A549 treated with Hydrocortisone at 1 μM for 4 hours (cell line): ENCODE measurements around the gene SDHAF2. TPM values are rescaled to one million over a fixed set of nuclear protein-coding genes. Genes with fewer than 3 reads are reported as not detected.

Experiments used
- total RNA-seq: library from RNA; stranded (reverse); fragments of 200-300 nt; extraction: Qiagen RNA extraction; gene quantifications from 5 replicates; pipeline ENCODE4 v1.2.3, GENCODE V29; 2022

The SDHAF2 gene
- 31.4 to 50.5 TPM (median 44.4 TPM) in 5 replicates for total RNA-seq

DNA sequence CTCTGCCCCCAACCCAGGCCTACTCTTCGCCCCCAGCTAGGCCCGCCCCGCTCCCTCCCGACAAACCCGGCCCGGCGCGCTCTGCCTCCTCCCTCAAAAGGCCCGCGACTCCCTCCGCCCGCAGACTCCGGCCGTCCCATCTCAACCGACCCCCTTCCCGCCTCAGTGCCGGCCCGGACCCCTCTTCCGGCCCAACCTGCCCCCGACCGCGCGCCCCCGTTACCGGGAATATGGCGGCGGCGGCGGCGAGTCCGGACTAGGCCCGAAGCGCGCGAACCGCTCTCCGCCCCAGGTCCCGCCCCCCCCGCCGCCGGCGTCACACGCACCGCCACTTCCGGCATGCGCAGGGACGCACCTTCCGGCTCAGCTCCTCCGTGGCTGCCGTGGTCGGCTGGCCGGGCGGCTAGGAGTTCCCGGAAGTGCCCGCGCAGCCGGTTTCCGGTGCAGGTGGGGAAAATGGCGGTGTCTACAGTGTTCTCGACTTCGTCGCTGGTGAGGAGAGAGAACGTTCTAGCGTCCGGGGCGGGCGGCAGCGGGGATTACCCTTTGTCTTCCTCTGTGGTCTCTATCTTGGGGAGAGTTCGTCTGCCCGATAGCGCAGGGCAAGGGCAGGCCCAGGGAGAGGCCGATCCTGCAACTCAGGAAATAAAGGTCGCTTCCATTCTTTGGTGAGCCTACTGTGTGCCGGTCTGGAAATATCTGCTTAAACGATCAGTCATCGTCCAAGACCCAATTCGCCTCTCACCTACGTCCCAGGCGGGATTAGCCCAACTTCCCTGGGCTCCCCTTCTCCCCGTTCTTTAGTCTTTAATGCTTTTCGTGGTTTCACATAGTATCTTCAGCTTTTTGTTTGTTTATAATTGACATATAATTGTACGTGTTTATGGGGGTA, at the start of gene SDHAF2, which contains the start of gene CPSF7:
Gene SDHAF2, plus strand, starts transcription at position 434 of the 892 bp plus-strand sequence. Its CDS starts 23 bp downstream, at position 457.
Gene CPSF7, minus strand, starts transcription at position 285 of the 892 bp plus-strand sequence. CDS start 740 bp downstream, outside the sequence.

Other genes starting within 250 kb of the SDHAF2 start
- gene PGA3, start 226.6 kb upstream of the SDHAF2 start, total RNA-seq, result not detected in 5 replicates
- gene PGA4, start 207.8 kb upstream of the SDHAF2 start, total RNA-seq, result 0.18 TPM in 1 of 5 replicates, not detected in the others
- not detected in 5 replicates for gene PGA5, start 188.9 kb upstream of the SDHAF2 start, total RNA-seq
- 0.51 to 0.97 TPM (median 0.69 TPM) in 5 replicates for gene VWCE, start 134.8 kb upstream of the SDHAF2 start, total RNA-seq
- gene DDB1, start 97.0 kb upstream of the SDHAF2 start, total RNA-seq, result 158 to 196 TPM (median 162 TPM) in 5 replicates
- 45.9 to 74.7 TPM (median 72.6 TPM) in 5 replicates for gene TKFC, start 96.9 kb upstream of the SDHAF2 start, total RNA-seq
- 41.1 to 44.9 TPM (median 44.2 TPM) in 5 replicates for gene CYB561A3, start 68.2 kb upstream of the SDHAF2 start, total RNA-seq
- 65.3 to 104 TPM (median 94.7 TPM) in 5 replicates for gene TMEM138, start 67.8 kb upstream of the SDHAF2 start, total RNA-seq
- 16.1 to 17.1 TPM (median 16.7 TPM) in 5 replicates for gene TMEM216, start 37.5 kb upstream of the SDHAF2 start, total RNA-seq
- 63.9 to 84.3 TPM (median 68.6 TPM) in 5 replicates for gene CPSF7, start 149 bp upstream of the SDHAF2 start, total RNA-seq
- gene LRRC10B, start 78.6 kb downstream of the SDHAF2 start, total RNA-seq, result 0.09 to 0.22 TPM (median 0.13 TPM) in 5 replicates
- gene SYT7, start 151.0 kb downstream of the SDHAF2 start, total RNA-seq, result 1.0 to 1.4 TPM (median 1.1 TPM) in 5 replicates